LoVo (cell line): ENCODE measurements around the gene AFF3.

ENCODE experiments used
- DNase-seq: peaks from one replicate; pipeline ENCODE4 v3.0.0-alpha.2; 2016; ENCODE audit warnings: low spot score

The AFF3 gene

GRCh38 chr2:99880148-99880963 lies 262.0 kb downstream of the AFF3 start:
- no peak for DNase-seq

DNA sequence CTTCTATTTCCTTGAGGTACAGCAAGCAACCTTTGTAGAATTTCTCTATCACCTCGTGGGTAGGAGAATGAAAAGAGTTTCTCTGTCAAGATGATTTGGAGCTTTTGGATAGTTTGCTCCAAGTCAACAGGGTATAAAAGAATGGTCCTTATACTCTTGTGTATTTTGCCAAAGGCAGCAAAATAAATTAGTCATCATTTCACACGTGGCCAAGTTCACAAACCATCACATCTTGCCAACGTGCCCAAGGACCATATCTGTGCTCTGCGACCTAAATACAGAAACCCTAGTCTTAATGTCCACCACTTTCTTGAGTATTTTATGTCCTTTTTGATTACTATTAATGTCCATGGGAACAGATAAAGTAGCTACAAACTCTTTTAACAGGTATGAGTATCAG lies 262.9 kb downstream of the AFF3 start:
- DNase-seq, result no peak

DNA sequence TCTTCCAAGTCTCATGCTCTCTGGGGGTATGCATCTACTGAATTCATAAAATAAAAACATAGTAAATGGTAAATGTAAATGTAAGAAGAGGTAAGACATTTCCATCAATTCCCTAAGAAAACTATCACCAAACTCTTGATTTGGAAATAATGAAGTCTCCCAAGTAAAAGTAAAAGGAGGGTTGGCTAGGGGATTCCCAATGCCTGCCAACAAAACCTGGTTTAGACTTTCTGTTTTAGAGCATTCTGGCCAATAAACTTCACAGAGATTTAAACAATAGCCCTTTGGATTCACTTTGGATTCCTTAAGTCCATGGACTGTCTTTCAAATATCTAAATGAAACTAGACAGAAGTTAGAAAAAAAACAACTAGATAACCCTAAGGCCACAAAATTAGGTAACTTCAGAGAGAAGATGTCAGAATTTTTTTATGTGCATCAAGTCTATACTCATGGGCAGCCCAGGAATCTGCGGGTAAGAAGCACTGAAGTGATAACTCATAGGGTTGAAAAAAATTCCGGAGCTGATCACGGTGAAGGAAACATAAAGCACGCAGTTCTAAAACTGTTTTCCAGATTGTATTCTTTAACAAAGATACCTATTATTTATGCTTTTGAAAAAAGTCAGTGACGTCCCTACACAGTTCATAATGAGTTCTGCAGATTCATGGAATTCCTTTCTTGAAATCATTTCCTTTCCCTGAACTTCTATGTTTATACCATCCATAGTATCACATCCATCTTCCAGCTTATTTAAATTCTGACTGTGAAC lies 263.6 kb downstream of the AFF3 start:
- no peak for DNase-seq

- DNase-seq, result no peak
These were observed 264.4 kb downstream of the AFF3 start for GRCh38 chr2:99877963-99878362.

DNA sequence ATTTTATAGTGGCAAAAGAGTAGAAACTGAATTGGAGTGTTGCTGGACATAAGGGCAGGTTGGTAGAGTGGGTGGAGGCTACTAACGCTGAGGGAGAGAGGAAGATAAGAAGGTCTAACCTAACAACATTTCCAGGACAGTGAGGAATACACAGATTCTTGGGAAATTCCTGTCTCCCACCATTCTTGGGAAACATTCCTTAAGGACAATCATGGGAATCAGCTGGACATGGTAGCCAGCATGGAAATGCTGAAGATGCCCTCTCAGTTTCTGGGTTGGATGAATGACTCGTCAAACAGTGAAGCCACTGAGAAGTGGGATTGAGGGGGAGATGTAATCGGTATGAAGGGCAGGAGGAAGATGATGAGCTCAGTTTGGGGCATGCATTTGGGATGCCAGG lies 265.4 kb downstream of the AFF3 start:
- DNase-seq, result no peak

- no peak for DNase-seq
These were observed 266.7 kb downstream of the AFF3 start for GRCh38 chr2:99875627-99876201.

DNA sequence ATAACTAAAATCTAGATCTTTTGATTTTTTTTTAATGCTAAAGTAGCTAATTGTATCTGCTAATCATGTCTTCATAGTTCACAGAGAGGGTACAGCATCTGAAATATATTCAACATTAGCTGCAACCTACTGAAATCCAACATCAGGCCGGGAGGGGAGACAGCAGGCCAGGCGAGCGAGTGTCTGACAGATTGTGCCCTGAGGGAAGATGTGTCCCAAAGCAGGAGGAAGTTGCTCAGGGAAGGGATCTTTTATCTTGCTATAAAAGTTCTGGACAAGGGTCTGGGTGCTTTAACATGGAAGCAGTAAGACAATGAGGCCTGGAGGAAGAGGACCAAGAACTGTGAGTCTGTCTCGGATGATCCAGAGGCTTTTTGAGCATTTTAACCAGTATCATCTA lies 274.1 kb downstream of the AFF3 start:
- no peak for DNase-seq

- no peak for DNase-seq
These were observed 274.6 kb downstream of the AFF3 start for GRCh38 chr2:99867770-99868169.

GRCh38 chr2:99865818-99866676 lies 276.3 kb downstream of the AFF3 start:
- DNase-seq, result no peak

- no peak for DNase-seq
These were observed 277.5 kb downstream of the AFF3 start for GRCh38 chr2:99864561-99865553.

DNA sequence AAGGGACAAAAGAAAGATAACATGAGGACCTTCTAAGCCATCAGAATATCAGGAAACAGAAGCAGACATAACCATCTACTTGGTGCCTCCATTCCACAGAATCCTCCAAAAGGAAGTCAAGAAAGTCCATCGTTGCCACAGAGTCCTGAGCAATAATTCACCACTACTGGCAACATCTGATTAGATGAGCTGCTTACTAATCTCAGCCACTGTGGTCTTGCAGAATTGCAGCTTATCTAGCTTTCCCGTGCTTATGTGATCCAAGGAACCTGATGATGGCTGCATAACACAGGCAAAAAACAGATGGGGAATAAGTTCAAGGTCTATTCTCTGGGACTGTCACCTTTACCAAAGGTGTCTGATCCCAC lies 278.5 kb downstream of the AFF3 start:
- DNase-seq, result no peak

DNA sequence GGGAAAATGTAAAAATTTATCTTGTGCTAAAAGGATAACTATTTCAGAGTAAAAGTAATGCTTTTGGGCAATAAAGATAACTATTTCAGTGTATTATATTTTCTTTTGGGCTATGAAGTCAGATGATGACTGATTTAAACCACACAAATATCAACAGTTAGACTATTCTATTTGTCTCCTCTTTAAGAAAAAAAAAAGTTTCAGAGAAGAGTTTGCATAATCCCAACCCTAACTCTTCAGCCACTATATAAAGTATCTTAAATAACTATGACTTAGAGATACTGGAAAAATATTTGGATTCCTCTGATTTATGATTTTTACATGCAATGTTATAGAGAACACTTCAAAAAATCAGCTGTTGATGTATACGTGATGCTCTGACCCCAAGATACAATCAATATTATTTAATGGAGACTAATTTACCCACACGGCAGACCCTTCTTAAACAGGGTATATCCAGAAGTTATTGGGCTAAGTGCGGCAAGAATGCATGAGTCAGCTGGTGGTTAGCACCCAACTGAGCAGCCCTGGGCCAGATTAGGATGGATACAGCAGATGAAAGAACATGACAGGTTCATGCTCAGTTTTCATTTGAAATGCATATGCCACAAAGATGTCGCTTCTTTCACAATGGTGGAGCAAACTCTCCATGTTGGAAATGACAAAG lies 279.0 kb downstream of the AFF3 start:
- DNase-seq, result no peak

- no peak for DNase-seq
These were observed 279.8 kb downstream of the AFF3 start for GRCh38 chr2:99862566-99862965.

DNA sequence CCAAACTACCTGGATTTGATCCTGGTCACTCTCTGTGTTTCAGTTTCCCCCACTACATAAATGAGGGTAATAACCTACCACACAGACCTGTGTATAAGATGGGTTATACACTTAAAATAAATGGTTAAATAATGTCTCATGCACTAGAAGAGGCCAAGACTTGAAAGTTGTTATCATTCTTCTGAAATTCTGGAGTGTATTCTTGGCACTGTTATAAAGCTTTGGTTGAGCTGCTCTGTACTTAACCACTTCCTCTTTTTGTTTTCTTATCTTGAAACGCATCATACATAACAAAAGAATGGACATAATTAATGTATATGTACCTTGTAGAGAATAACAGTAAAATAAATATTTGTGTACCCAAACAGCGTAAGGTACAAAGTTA lies 281.0 kb downstream of the AFF3 start:
- no peak for DNase-seq

DNA sequence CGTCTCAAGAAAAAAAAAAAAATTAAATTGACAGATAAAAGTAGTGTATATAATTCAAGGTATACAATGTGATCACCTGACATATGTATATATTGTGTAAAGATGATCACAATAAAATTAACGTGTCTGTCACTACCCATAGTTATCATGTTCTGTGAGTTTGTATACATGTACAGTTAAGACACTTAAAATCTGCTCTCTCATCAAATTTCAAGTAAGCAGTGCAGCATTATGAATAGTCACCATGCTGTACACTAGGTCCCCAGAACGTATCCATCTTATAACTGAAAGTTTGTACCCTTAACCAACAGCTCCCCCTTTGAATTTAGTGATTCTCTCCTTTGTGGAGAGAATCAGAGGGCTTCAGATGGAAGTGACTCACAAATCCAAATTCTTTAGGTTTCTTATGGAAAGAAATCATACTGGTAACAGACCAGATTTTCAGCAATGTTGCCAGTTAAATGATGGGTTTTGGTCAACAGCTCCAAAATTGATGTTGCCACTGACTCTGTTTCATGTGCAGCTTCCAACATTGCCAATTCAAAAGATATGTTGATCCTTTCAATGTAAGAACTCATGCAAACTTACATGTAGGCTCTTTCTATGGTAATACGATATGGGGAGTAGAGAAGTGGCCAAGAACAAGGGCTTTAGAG lies 281.5 kb downstream of the AFF3 start:
- no peak for DNase-seq

- DNase-seq, result no peak
These were observed 283.3 kb downstream of the AFF3 start for GRCh38 chr2:99858951-99859596.

DNA sequence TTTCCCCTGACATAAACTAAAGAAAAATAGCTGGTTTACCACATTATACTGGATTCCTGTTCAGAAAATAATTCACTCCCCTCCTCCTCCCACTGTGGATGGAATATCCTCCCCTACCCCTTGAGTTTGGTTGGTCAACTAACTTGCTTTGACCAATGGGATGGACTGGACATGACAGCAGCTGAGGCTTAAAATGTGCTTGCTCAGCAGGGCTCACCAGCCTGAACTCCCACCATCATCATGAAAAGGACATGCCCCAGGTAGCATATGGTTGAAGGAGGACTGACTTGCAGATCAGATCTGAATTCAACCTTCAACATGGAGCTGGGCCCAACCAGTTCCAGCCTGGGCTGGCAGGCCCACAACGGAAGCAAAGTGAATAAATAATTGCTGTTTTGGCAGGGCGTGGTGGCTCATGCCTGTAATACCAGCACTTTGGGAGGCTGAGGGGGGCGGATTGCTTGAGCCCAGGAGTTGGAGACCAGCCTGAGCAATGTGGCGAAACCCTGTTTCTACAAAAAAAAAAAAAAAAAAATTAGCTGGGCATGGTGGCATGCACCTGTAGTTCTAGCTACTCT lies 284.4 kb downstream of the AFF3 start:
- DNase-seq, result no peak

- DNase-seq, result no peak
These were observed 285.0 kb downstream of the AFF3 start for GRCh38 chr2:99857372-99857771.

GRCh38 chr2:99856119-99856518 lies 286.3 kb downstream of the AFF3 start:
- no peak for DNase-seq
